WTC11 (cell line): Measurements from ENCODE around the gene RIC3. TPM values are rescaled to one million over a fixed set of nuclear protein-coding genes. Genes with fewer than 3 reads are reported as not detected.

Experiments used
- ATF3 ChIP-seq: sonication (generic); formaldehyde crosslinking; conservative IDR thresholded peaks from 2 replicates; pipeline ENCODE4 v1.8.1; 2022; ENCODE audit warnings: mild to moderate bottlenecking, missing genetic modification reagents
- CDX4 ChIP-seq: fragments of 250-450 bp; sonication (Bioruptor Pico); IDR thresholded peaks from 2 replicates; pipeline ENCODE4 v1.9.0; 2021; ENCODE audit warnings: moderate library complexity, mild to moderate bottlenecking, inconsistent platforms, borderline replicate concordance
- CREB1 ChIP-seq: sonication (generic); formaldehyde crosslinking; IDR thresholded peaks from 2 replicates; pipeline ENCODE4 v1.8.0; 2023; ENCODE audit warnings: mild to moderate bottlenecking, missing genetic modification reagents
- CTCF ChIP-seq: fragments of 200-600 bp; IDR thresholded peaks from 2 replicates; pipeline ENCODE4 v1.8.0; 2022; ENCODE audit warnings: antibody characterized with exemption
- EMX1 ChIP-seq: fragments of 250-450 bp; sonication (Bioruptor Pico); IDR thresholded peaks from 2 replicates; pipeline ENCODE4 v1.8.0; 2021; ENCODE audit warnings: mild to moderate bottlenecking
- ERG ChIP-seq: fragments of 250-450 bp; sonication (Bioruptor Pico); IDR thresholded peaks from 2 replicates; pipeline ENCODE4 v1.8.0; 2021; ENCODE audit warnings: mild to moderate bottlenecking
- ESRRA ChIP-seq: sonication (generic); formaldehyde crosslinking; IDR thresholded peaks from 2 replicates; pipeline ENCODE4 v1.8.1; 2022; ENCODE audit warnings: mild to moderate bottlenecking, missing genetic modification reagents, borderline replicate concordance
- FOXK1 ChIP-seq: sonication (generic); formaldehyde crosslinking; IDR thresholded peaks from 2 replicates; pipeline ENCODE4 v1.8.0; 2022; ENCODE audit warnings: mild to moderate bottlenecking, moderate library complexity, missing genetic modification reagents
- GABPB1 ChIP-seq: sonication (generic); formaldehyde crosslinking; IDR thresholded peaks from 2 replicates; pipeline ENCODE4 v1.8.1; 2023; ENCODE audit warnings: mild to moderate bottlenecking, missing genetic modification reagents
- IRF1 ChIP-seq: sonication (generic); formaldehyde crosslinking; IDR thresholded peaks from 2 replicates; pipeline ENCODE4 v1.8.0; 2023; ENCODE audit warnings: missing genetic modification reagents
- MLX ChIP-seq: sonication (generic); formaldehyde crosslinking; IDR thresholded peaks from 2 replicates; pipeline ENCODE4 v1.8.1; 2023; ENCODE audit warnings: mild to moderate bottlenecking, missing genetic modification reagents, moderate library complexity
- MXD4 ChIP-seq: fragments of 250-450 bp; sonication (Bioruptor Pico); IDR thresholded peaks from 2 replicates; pipeline ENCODE4 v1.8.0; 2021; ENCODE audit warnings: mild to moderate bottlenecking, moderate library complexity, borderline replicate concordance
- MYBL2 ChIP-seq: sonication (generic); formaldehyde crosslinking; IDR thresholded peaks from 2 replicates; pipeline ENCODE4 v1.8.1; 2023; ENCODE audit warnings: mild to moderate bottlenecking, moderate library complexity, missing genetic modification reagents
- NFYB ChIP-seq: sonication (generic); formaldehyde crosslinking; conservative IDR thresholded peaks from 2 replicates; pipeline ENCODE4 v1.8.0; 2022; ENCODE audit warnings: low read depth, missing genetic modification reagents
- NR1H2 ChIP-seq: sonication (generic); formaldehyde crosslinking; IDR thresholded peaks from 2 replicates; pipeline ENCODE4 v1.9.0; 2021; ENCODE audit warnings: mild to moderate bottlenecking, moderate library complexity, missing genetic modification reagents
- OVOL2 ChIP-seq: fragments of 250-450 bp; sonication (Bioruptor Pico); IDR thresholded peaks from 2 replicates; pipeline ENCODE4 v1.9.0; 2021; ENCODE audit warnings: mild to moderate bottlenecking, borderline replicate concordance
- RELA ChIP-seq: sonication (generic); formaldehyde crosslinking; IDR thresholded peaks from 2 replicates; pipeline ENCODE4 v1.8.1; 2022; ENCODE audit warnings: missing genetic modification reagents, mild to moderate bottlenecking, borderline replicate concordance
- RORB ChIP-seq: fragments of 250-450 bp; sonication (Bioruptor Pico); IDR thresholded peaks from 2 replicates; pipeline ENCODE4 v1.9.0; 2021; ENCODE audit warnings: mild to moderate bottlenecking
- SMAD4 ChIP-seq: sonication (generic); formaldehyde crosslinking; IDR thresholded peaks from 2 replicates; pipeline ENCODE4 v1.8.0; 2022; ENCODE audit warnings: mild to moderate bottlenecking, missing genetic modification reagents
- STAT6 ChIP-seq: sonication (generic); formaldehyde crosslinking; conservative IDR thresholded peaks from 2 replicates; pipeline ENCODE4 v1.8.1; 2023; ENCODE audit warnings: mild to moderate bottlenecking, low read depth, missing genetic modification reagents, moderate library complexity
- ZMAT4 ChIP-seq: fragments of 250-450 bp; sonication (Bioruptor Pico); IDR thresholded peaks from 2 replicates; pipeline ENCODE4 v1.9.0; 2021; ENCODE audit warnings: mild to moderate bottlenecking
- ZNF121 ChIP-seq: sonication (generic); formaldehyde crosslinking; IDR thresholded peaks from 2 replicates; pipeline ENCODE4 v1.8.0; 2023; ENCODE audit warnings: missing genetic modification reagents
- ZNF232 ChIP-seq: sonication (generic); formaldehyde crosslinking; IDR thresholded peaks from 2 replicates; pipeline ENCODE4 v1.8.0; 2022; ENCODE audit warnings: mild to moderate bottlenecking, missing genetic modification reagents
- ZNF281 ChIP-seq: sonication (generic); formaldehyde crosslinking; IDR thresholded peaks from 2 replicates; pipeline ENCODE4 v1.8.0; 2023; ENCODE audit warnings: mild to moderate bottlenecking, missing genetic modification reagents
- ZNF396 ChIP-seq: fragments of 250-450 bp; sonication (Bioruptor Pico); IDR thresholded peaks from 2 replicates; pipeline ENCODE4 v1.8.0; 2021; ENCODE audit warnings: mild to moderate bottlenecking, moderate library complexity, borderline replicate concordance
- ZSCAN18 ChIP-seq: fragments of 250-450 bp; sonication (Bioruptor Pico); IDR thresholded peaks from 2 replicates; pipeline ENCODE4 v2.1.2; 2022; ENCODE audit warnings: mild to moderate bottlenecking, moderate library complexity
- total RNA-seq: library from RNA; stranded (reverse); gene quantifications from 3 replicates; pipeline ENCODE4 v1.2.3, GENCODE V29; 2021

The RIC3 gene
- total RNA-seq, 1 experiment from 2014 or later, result 15.7 TPM

GRCh38 chr11:8168485-8169257 lies at the start of gene RIC3 (continued):
- peak; percentile 87; the same call in 1 of the 2 replicates for TF ChIP-seq RELA (CRISPR knock-in tag)
- TF ChIP-seq ZMAT4 (CRISPR knock-in tag), result no peak
- TF ChIP-seq MYBL2 (CRISPR knock-in tag), result no peak
- TF ChIP-seq ERG (CRISPR knock-in tag), result no peak
- TF ChIP-seq OVOL2, result no peak
- TF ChIP-seq CDX4 (CRISPR knock-in tag), result no peak
- TF ChIP-seq SMAD4, result no peak
- TF ChIP-seq ZNF396 (CRISPR knock-in tag), result no peak
- no peak; the same call in 1 of the 2 replicates for TF ChIP-seq MLX (CRISPR knock-in tag)
- no peak for TF ChIP-seq MXD4 (CRISPR knock-in tag)
- TF ChIP-seq NFYB (CRISPR knock-in tag), result no peak
- TF ChIP-seq ZSCAN18 (CRISPR knock-in tag), result no peak
- peak; percentile 89 for TF ChIP-seq IRF1 (CRISPR knock-in tag)
- TF ChIP-seq ZNF232 (CRISPR knock-in tag), result no peak; the same call in 1 of the 2 replicates
- TF ChIP-seq ZNF281, result peak; percentile 93
- TF ChIP-seq STAT6 (CRISPR knock-in tag), result 0 out of 2 replicates have a peak, but pooled peaks have one; percentile 64
- TF ChIP-seq GABPB1 (CRISPR knock-in tag), result no peak
- peak; percentile 50; the same call in 1 of the 2 replicates for TF ChIP-seq NR1H2 (CRISPR knock-in tag)
- TF ChIP-seq RORB, result no peak
- TF ChIP-seq ZNF121 (CRISPR knock-in tag), result no peak
- TF ChIP-seq ATF3, result no peak
- TF ChIP-seq CREB1 (CRISPR knock-in tag), result peak; percentile 83; the same call in 1 of the 2 replicates
- no peak for TF ChIP-seq EMX1 (CRISPR knock-in tag)
- peak; percentile 94 for TF ChIP-seq FOXK1
- TF ChIP-seq ESRRA, result peak; percentile 74; the same call in 1 of the 2 replicates
- no peak for TF ChIP-seq CTCF
